ENCODE data around the gene LMO4.

GRCh38 chr1:87346130-87346814 is 17.6 kb downstream of the LMO4 start:
- TF ChIP-seq REST (IDR thresholded peaks at IDR 0.05) (no peak), FOXA1 (IDR thresholded peaks at IDR 0.05) (no peak), CTCF (IDR thresholded peaks at IDR 0.05; ENCODE audit: low read depth, low read length, missing input control) (no peak), GABPA (IDR thresholded peaks at IDR 0.05 in 1 of 2, conservative IDR thresholded peaks at IDR 0.05 in 1 of 2) (no peak), TAF1 (conservative IDR thresholded peaks at IDR 0.05) (no peak), ZBTB33 (IDR thresholded peaks at IDR 0.05) (no peak), JUND (IDR thresholded peaks at IDR 0.05) (no peak), EGR1 (IDR thresholded peaks at IDR 0.05; ENCODE audit: low read depth in 2 of 2) (no peak), SP1 (IDR thresholded peaks at IDR 0.05) (no peak), HNF4A (conservative IDR thresholded peaks at IDR 0.05) (no peak), HNF4G (IDR thresholded peaks at IDR 0.05) (no peak), RAD21 (IDR thresholded peaks at IDR 0.05) (no peak)
- TF ChIP-seq, protein P1, sequence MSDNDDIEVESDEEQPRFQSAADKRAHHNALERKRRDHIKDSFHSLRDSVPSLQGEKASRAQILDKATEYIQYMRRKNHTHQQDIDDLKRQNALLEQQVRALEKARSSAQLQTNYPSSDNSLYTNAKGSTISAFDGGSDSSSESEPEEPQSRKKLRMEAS (IDR thresholded peaks at IDR 0.05), result no peak
- TF ChIP-seq, protein P2, sequence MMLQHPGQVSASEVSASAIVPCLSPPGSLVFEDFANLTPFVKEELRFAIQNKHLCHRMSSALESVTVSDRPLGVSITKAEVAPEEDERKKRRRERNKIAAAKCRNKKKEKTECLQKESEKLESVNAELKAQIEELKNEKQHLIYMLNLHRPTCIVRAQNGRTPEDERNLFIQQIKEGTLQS (IDR thresholded peaks at IDR 0.05), result no peak
